IPS-18a (cell line): ENCODE measurements around the gene UNK.

Experiments used
- H3K27ac ChIP-seq: one replicate; pipeline ENCODE4 v1.5.1; 2013; ENCODE audit warnings: low read length
- H3K27me3 ChIP-seq: one replicate; pipeline ENCODE4 v1.6.1; 2013; ENCODE audit warnings: mild to moderate bottlenecking, low read length; ENCODE audit not compliant: control insufficient read depth, insufficient read depth
- H3K36me3 ChIP-seq: one replicate; pipeline ENCODE4 v1.6.1; 2013; ENCODE audit warnings: low read depth, low read length; ENCODE audit not compliant: control insufficient read depth
- H3K4me1 ChIP-seq: one replicate; pipeline ENCODE4 v1.6.1; 2013; ENCODE audit warnings: low read depth, low read length; ENCODE audit not compliant: control insufficient read depth
- H3K4me3 ChIP-seq: one replicate; pipeline ENCODE4 v1.5.1; 2013; ENCODE audit warnings: low read length
- H3K9ac ChIP-seq: one replicate; pipeline ENCODE4 v1.6.1; 2013; ENCODE audit warnings: mild to moderate bottlenecking, low read length, moderate library complexity
- H3K9me3 ChIP-seq: one replicate; pipeline ENCODE4 v1.6.1; 2013; ENCODE audit warnings: low read depth, low read length; ENCODE audit not compliant: control insufficient read depth

UNK gene

GRCh38 chr17:75820094-75821080 lies 35.8 kb downstream of the UNK start:
- Histone ChIP-seq H3K4me1 (no peaks in the 10 kb centered on the region), H3K27ac (no peak overlapping the region), H3K4me3 (no peak overlapping the region), H3K27me3 (no peaks in the 10 kb centered on the region), H3K36me3 (peaks cover 82% of the 10 kb centered on the region), H3K9ac (no peak overlapping the region), H3K9me3 (no peaks in the 10 kb centered on the region)

- H3K9ac ChIP-seq: no peak overlapping the region
- H3K9me3 ChIP-seq: no peaks in the 10 kb centered on the region
- no peak overlapping the region for H3K4me3 ChIP-seq
- no peaks in the 10 kb centered on the region for H3K4me1 ChIP-seq
- H3K27me3 ChIP-seq: no peaks in the 10 kb centered on the region
- H3K36me3 ChIP-seq: peaks cover 75% of the 10 kb centered on the region
- H3K27ac ChIP-seq: no peak overlapping the region
These were observed 36.9 kb downstream of the UNK start for GRCh38 chr17:75821552-75821951.

- no peak overlapping the region for H3K4me3 ChIP-seq
- H3K4me1 ChIP-seq: no peaks in the 10 kb centered on the region
- H3K27me3 ChIP-seq: no peaks in the 10 kb centered on the region
- H3K9ac ChIP-seq: no peak overlapping the region
- H3K36me3 ChIP-seq: peaks cover 68% of the 10 kb centered on the region
- no peak overlapping the region for H3K27ac ChIP-seq
- no peaks in the 10 kb centered on the region for H3K9me3 ChIP-seq
These were observed 37.7 kb downstream of the UNK start for GRCh38 chr17:75822119-75822799.

- Histone ChIP-seq H3K9me3 (no peaks in the 10 kb centered on the region), H3K36me3 (peaks cover 63% of the 10 kb centered on the region), H3K4me1 (no peaks in the 10 kb centered on the region), H3K27me3 (no peaks in the 10 kb centered on the region), H3K9ac (no peak overlapping the region), H3K27ac (no peak overlapping the region), H3K4me3 (no peak overlapping the region)
These were observed 38.2 kb downstream of the UNK start for GRCh38 chr17:75822800-75823166.

GRCh38 chr17:75823257-75824041 lies 38.8 kb downstream of the UNK start:
- H3K9me3 ChIP-seq: no peaks in the 10 kb centered on the region
- no peak overlapping the region for H3K9ac ChIP-seq
- H3K4me3 ChIP-seq: no peak overlapping the region
- H3K4me1 ChIP-seq: peaks cover 6% of the 10 kb centered on the region
- H3K36me3 ChIP-seq: peaks cover 56% of the 10 kb centered on the region
- H3K27ac ChIP-seq: no peak overlapping the region
- no peaks in the 10 kb centered on the region for H3K27me3 ChIP-seq

- no peaks in the 10 kb centered on the region for H3K9me3 ChIP-seq
- H3K9ac ChIP-seq: no peak overlapping the region
- H3K27ac ChIP-seq: no peak overlapping the region
- H3K27me3 ChIP-seq: no peaks in the 10 kb centered on the region
- H3K4me3 ChIP-seq: no peak overlapping the region
- peaks cover 49% of the 10 kb centered on the region for H3K36me3 ChIP-seq
- H3K4me1 ChIP-seq: peaks cover 6% of the 10 kb centered on the region
These were observed 39.5 kb downstream of the UNK start for GRCh38 chr17:75824050-75824552.

GRCh38 chr17:75824666-75825065 lies 40.1 kb downstream of the UNK start:
- H3K36me3 ChIP-seq: peaks cover 44% of the 10 kb centered on the region
- H3K27me3 ChIP-seq: no peaks in the 10 kb centered on the region
- H3K9me3 ChIP-seq: no peaks in the 10 kb centered on the region
- H3K27ac ChIP-seq: no peak overlapping the region
- no peak overlapping the region for H3K4me3 ChIP-seq
- H3K9ac ChIP-seq: no peak overlapping the region
- peaks cover 6% of the 10 kb centered on the region for H3K4me1 ChIP-seq

GRCh38 chr17:75825149-75825552 lies 40.5 kb downstream of the UNK start:
- H3K9me3 ChIP-seq: no peaks in the 10 kb centered on the region
- H3K27ac ChIP-seq: no peak overlapping the region
- no peak overlapping the region for H3K9ac ChIP-seq
- H3K36me3 ChIP-seq: peaks cover 40% of the 10 kb centered on the region
- no peaks in the 10 kb centered on the region for H3K27me3 ChIP-seq
- H3K4me1 ChIP-seq: peaks cover 6% of the 10 kb centered on the region
- no peak overlapping the region for H3K4me3 ChIP-seq

- Histone ChIP-seq H3K9me3 (no peaks in the 10 kb centered on the region), H3K4me1 (peaks cover 12% of the 10 kb centered on the region), H3K27ac (no peak overlapping the region), H3K27me3 (no peaks in the 10 kb centered on the region), H3K9ac (no peak overlapping the region), H3K36me3 (peaks cover 37% of the 10 kb centered on the region), H3K4me3 (no peak overlapping the region)
These were observed 41.3 kb downstream of the UNK start for GRCh38 chr17:75825748-75826370.

GRCh38 chr17:75826561-75827307 lies 42.1 kb downstream of the UNK start:
- peaks cover 12% of the 10 kb centered on the region for H3K4me1 ChIP-seq
- H3K27me3 ChIP-seq: no peaks in the 10 kb centered on the region
- peaks cover 28% of the 10 kb centered on the region for H3K36me3 ChIP-seq
- H3K4me3 ChIP-seq: no peak overlapping the region
- peak overlapping the region; percentile 39 for H3K9ac ChIP-seq
- H3K27ac ChIP-seq: no peak overlapping the region
- H3K9me3 ChIP-seq: no peaks in the 10 kb centered on the region
